ENCODE results near the gene ANO8.
A peak's percentile ranks its signal among the peaks of the same experiment; 100 is the strongest.
"Not testable (repeated sequence)": the region's sequence is repeated elsewhere in the genome, so short reads cannot be mapped to it uniquely, and the experiment has no call there.

ANO8 gene

DNA sequence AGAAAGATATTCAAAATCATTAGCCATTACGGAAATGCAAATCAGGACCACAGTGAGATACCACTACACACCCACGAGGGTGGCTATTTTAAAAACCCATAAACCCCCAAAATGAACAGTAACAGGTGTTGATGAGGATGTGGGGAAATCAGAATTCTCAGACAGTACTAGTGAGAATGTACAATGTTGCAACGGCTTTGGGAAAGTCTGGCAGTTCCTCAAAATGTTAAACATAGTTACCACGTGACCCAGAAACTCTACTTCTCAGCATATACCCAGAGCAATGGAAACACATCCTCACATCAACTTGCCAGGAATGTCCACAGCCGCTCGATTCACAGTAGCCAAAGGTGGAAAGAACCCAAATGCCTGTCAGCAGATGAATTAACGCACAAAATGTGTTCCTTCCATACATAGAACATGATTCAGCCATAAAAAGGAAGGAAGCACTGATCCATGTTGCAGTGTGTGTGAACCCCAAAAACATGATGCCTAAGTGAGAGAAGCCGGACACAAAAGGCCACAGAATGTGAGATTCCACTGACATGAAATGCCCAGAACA, 35.5 kb upstream of the ANO8 start:
- in situ Hi-C loops (cut with HindIII; ENCODE audit: low sequenced_read_pairs) = no loop called here
- no peak for DNase-seq (ENCODE audit: low read depth, low spot score)
- no peak overlapping the region for H3K4me3 ChIP-seq (ENCODE audit: low read depth, low read length)
- TF ChIP-seq CTCF (IDR thresholded peaks at IDR 0.05; ENCODE audit: low read depth, low read length) = no peak

DNA sequence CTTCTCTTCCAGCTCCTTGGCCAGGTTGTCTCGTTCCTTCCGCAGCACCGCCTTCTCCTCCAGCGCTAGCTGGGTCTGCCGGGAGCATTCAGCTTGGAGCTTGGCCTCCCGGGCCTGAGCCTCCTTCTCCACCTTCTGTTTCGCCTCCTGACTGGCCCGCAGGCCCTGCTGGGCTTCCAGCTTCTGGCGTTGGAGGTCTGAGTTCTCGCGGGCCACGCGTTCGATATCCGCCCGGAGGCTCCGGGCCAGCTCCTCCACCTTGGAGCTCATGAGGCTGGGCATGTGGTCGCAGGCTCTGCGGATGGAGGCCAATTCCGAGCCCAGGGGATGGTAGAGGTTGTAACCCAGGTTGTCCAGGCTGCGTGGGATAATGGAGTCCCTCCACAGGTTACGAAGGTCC, 30.7 kb upstream of the ANO8 start:
- TF ChIP-seq CTCF (IDR thresholded peaks at IDR 0.05; ENCODE audit: low read depth, low read length) = no peak
- no peak overlapping the region for H3K4me3 ChIP-seq (ENCODE audit: low read depth, low read length)
- no peak for DNase-seq (ENCODE audit: low read depth, low spot score)
- in situ Hi-C loops (cut with HindIII; ENCODE audit: low sequenced_read_pairs) = no loop called here

GRCh38 chr19:17363852-17364605, 29.4 kb upstream of the ANO8 start:
- H3K4me3 ChIP-seq (ENCODE audit: low read depth, low read length); DNase-seq (ENCODE audit: low read depth, low spot score); in situ Hi-C loops (cut with HindIII; ENCODE audit: low sequenced_read_pairs): not testable (repeated sequence)

GRCh38 chr19:17359905-17360800, 25.5 kb upstream of the ANO8 start:
- TF ChIP-seq CTCF (IDR thresholded peaks at IDR 0.05; ENCODE audit: low read depth, low read length) = no peak
- no peak overlapping the region for H3K4me3 ChIP-seq (ENCODE audit: low read depth, low read length)
- in situ Hi-C loops (cut with HindIII; ENCODE audit: low sequenced_read_pairs) = no loop called here
- no peak for DNase-seq (ENCODE audit: low read depth, low spot score)

DNA sequence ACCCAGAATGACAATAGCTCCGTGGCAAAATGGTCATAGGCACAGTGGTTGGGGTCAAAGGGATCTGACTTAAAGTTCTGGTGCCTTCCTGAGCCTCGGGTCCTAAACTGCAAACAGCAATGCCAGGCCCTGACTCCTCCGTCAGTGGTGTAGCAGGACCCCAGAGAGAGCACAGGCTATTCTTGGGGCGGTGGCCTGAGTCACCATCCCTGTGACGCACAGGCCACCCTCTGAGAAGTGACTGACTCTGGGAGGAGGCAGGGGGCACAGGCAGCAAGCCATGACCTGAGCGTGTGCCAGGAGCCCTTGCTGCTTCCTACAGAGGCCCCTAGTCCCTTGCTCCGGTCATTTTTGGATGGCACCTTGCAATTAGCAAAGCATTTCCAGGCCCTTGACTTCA, 23.7 kb upstream of the ANO8 start:
- peak; percentile 69 for DNase-seq (ENCODE audit: low read depth, low spot score)
- no peak for TF ChIP-seq CTCF (IDR thresholded peaks at IDR 0.05; ENCODE audit: low read depth, low read length)
- in situ Hi-C loops (cut with HindIII; ENCODE audit: low sequenced_read_pairs) = no loop called here
- H3K4me3 ChIP-seq (ENCODE audit: low read depth, low read length) = no peak overlapping the region

GRCh38 chr19:17357724-17358123, 23.1 kb upstream of the ANO8 start:
- in situ Hi-C loops (cut with HindIII; ENCODE audit: low sequenced_read_pairs) = no loop called here
- TF ChIP-seq CTCF (IDR thresholded peaks at IDR 0.05; ENCODE audit: low read depth, low read length) = no peak
- no peak for DNase-seq (ENCODE audit: low read depth, low spot score)
- H3K4me3 ChIP-seq (ENCODE audit: low read depth, low read length) = no peak overlapping the region

Measured in astrocyte of the spinal cord (primary cell).